Neural progenitor cell (in vitro differentiated cells): ENCODE results near the gene DPRX.

ENCODE experiments used
- EZH2phosphoT487 ChIP-seq: fragments of 200-600 bp; sonication (generic); IDR thresholded peaks from 2 replicates; pipeline ENCODE4 v1.6.1; 2017; ENCODE audit warnings: antibody characterized with exemption
- TF ChIP-seq, protein P1 (sequence below): fragments of 200-600 bp; sonication (generic); IDR thresholded peaks from 2 replicates; pipeline ENCODE4 v1.5.1; 2017; ENCODE audit warnings: antibody characterized with exemption, mild to moderate bottlenecking

DNA sequence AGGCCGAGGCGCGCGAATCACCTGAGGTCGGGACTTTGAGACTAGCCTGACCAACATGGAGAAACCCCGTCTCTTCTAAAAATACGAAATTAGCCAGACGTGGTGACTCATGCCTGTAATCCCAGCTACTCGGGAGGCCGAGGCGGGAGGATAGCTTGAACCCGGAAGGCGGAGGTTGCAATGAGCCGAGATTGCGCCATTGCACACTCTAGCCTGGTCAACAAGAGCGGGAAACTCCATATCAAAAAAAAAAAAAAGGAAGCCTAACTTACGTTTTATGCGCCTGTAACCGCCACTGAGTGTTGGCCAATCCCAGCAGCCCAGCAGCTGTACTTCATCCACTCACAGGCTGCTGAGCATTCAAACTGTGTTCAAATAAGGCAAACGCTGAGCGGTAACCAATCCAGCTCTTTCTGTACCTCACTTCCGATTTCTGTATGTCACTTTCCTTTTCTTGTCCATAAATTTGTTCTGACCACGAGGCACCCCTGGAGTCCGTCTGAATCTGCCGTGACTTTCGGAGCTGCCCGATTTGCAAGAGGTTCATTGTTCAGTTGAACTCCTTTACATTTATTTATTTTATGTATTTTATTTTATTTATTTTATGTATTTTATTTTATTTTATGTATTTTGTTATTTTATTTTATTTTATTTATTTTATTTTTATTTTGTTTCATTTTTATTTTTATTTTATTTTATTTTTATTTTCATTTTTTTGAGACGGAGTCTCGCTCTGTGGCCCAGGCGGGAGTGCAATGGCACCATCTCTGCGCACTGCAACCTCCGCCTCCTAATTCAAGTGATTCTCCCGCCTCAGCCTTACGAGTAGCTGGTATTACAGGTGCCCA is 18.2 kb downstream of the DPRX start:
- TF ChIP-seq, protein P1, sequence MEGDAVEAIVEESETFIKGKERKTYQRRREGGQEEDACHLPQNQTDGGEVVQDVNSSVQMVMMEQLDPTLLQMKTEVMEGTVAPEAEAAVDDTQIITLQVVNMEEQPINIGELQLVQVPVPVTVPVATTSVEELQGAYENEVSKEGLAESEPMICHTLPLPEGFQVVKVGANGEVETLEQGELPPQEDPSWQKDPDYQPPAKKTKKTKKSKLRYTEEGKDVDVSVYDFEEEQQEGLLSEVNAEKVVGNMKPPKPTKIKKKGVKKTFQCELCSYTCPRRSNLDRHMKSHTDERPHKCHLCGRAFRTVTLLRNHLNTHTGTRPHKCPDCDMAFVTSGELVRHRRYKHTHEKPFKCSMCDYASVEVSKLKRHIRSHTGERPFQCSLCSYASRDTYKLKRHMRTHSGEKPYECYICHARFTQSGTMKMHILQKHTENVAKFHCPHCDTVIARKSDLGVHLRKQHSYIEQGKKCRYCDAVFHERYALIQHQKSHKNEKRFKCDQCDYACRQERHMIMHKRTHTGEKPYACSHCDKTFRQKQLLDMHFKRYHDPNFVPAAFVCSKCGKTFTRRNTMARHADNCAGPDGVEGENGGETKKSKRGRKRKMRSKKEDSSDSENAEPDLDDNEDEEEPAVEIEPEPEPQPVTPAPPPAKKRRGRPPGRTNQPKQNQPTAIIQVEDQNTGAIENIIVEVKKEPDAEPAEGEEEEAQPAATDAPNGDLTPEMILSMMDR = no peak
- no peak for TF ChIP-seq EZH2phosphoT487
